Measurements from ENCODE around the gene SPINK1.

- peak in 1 of 3 donors; percentile 48 for TF ChIP-seq CTCF (IDR thresholded peaks at IDR 0.05)
- TF ChIP-seq POLR2A (IDR thresholded peaks at IDR 0.05): no peak
Observed at GRCh38 chr5:147822686-147823491, 8.6 kb downstream of the SPINK1 start.

All from lower leg skin (tissue), 3 donors.